Mesenchymal stem cell (in vitro differentiated cells and primary cell): ENCODE results near the gene NKX2-4.
"Not testable (repeated sequence)": the region's sequence is repeated elsewhere in the genome, so short reads cannot be mapped to it uniquely, and the experiment has no call there.

Experiments
- DNase-seq: peaks from one replicate; pipeline ENCODE4 v3.0.0-alpha.2; 2013
- H2AFZ ChIP-seq: one replicate; pipeline ENCODE4 v1.6.1; 2013; ENCODE audit warnings: low read depth, mild to moderate bottlenecking, control low read depth, inconsistent platforms, low read length, moderate library complexity
- H2AK5ac ChIP-seq: 2 replicates; pipeline ENCODE4 v1.6.1; 2013; ENCODE audit warnings: low read length, moderate library complexity, mild to moderate bottlenecking, inconsistent platforms; ENCODE audit not compliant: severe bottlenecking
- H2BK120ac ChIP-seq: one replicate; pipeline ENCODE4 v1.6.1; 2013; ENCODE audit warnings: low read depth, mild to moderate bottlenecking, inconsistent platforms, low read length, moderate library complexity
- H2BK12ac ChIP-seq, 2 experiments: one replicate each; pipeline ENCODE4 v1.6.1; 2013; ENCODE audit warnings: inconsistent platforms in 2 of 2, low read length in 2 of 2, mild to moderate bottlenecking in 2 of 2, moderate library complexity in 2 of 2, control low read depth in 1 of 2
- H2BK15ac ChIP-seq: one replicate; pipeline ENCODE4 v1.6.1; 2013; ENCODE audit warnings: mild to moderate bottlenecking, low read depth, inconsistent platforms; ENCODE audit not compliant: poor library complexity, severe bottlenecking
- H2BK5ac ChIP-seq: 2 replicates; pipeline ENCODE4 v1.6.1; 2013; ENCODE audit warnings: low read depth, mild to moderate bottlenecking, low read length, control low read depth, inconsistent platforms; ENCODE audit not compliant: poor library complexity, severe bottlenecking
- H3K14ac ChIP-seq, 2 experiments: one replicate each; pipeline ENCODE4 v1.6.1; 2013; ENCODE audit warnings: inconsistent platforms in 2 of 2, low read length in 2 of 2, control low read depth in 1 of 2, mild to moderate bottlenecking in 1 of 2, moderate library complexity in 1 of 2
- H3K18ac ChIP-seq, 2 experiments: one replicate each; pipeline ENCODE4 v1.6.1; 2013; ENCODE audit warnings: inconsistent platforms in 2 of 2, low read length in 2 of 2, control low read depth in 1 of 2, low read depth in 1 of 2, mild to moderate bottlenecking in 1 of 2
- H3K23ac ChIP-seq, 2 experiments: one replicate each; pipeline ENCODE4 v1.6.1; 2013; ENCODE audit warnings: inconsistent platforms in 2 of 2, low read length in 2 of 2, mild to moderate bottlenecking in 2 of 2, moderate library complexity in 2 of 2, control low read depth in 1 of 2
- H3K27ac ChIP-seq: 2 replicates; pipeline ENCODE4 v1.5.1; 2013; ENCODE audit warnings: mild to moderate bottlenecking, moderate library complexity, low read length, control low read depth, inconsistent platforms; ENCODE audit not compliant: poor library complexity, severe bottlenecking
- H3K27me3 ChIP-seq, 2 experiments: 2 replicates each; pipeline versions ENCODE4 v1.6.1 to v1.7.0; 2013; ENCODE audit warnings: low read length in 2 of 2, mild to moderate bottlenecking in 2 of 2, moderate library complexity in 2 of 2, control low read depth in 1 of 2, inconsistent platforms in 1 of 2; ENCODE audit not compliant: control insufficient read depth in 1 of 2, insufficient read depth in 1 of 2
- H3K36me3 ChIP-seq, 2 experiments: 2 replicates each; pipeline versions ENCODE4 v1.6.1 to v1.7.0; 2013; ENCODE audit warnings: low read length in 2 of 2, control low read depth in 1 of 2, inconsistent platforms in 1 of 2, low read depth in 1 of 2, mild to moderate bottlenecking in 1 of 2; ENCODE audit not compliant: insufficient read depth in 2 of 2, control insufficient read depth in 1 of 2
- H3K4ac ChIP-seq, 2 experiments: one replicate each; pipeline ENCODE4 v1.6.1; 2013; ENCODE audit warnings: inconsistent platforms in 2 of 2, low read length in 2 of 2, mild to moderate bottlenecking in 2 of 2, moderate library complexity in 2 of 2, control low read depth in 1 of 2, low read depth in 1 of 2
- H3K4me1 ChIP-seq: 2 replicates; pipeline ENCODE4 v1.6.1; 2013; ENCODE audit warnings: low read depth, low read length, control low read depth; ENCODE audit not compliant: control insufficient read depth, insufficient read depth
- H3K4me2 ChIP-seq: 2 replicates; pipeline ENCODE4 v1.6.1; 2013; ENCODE audit warnings: low read length, mild to moderate bottlenecking, inconsistent platforms; ENCODE audit not compliant: poor library complexity, severe bottlenecking
- H3K4me3 ChIP-seq, 2 experiments: 2 replicates each; pipeline versions ENCODE4 v1.5.1 to v1.7.0; 2013; ENCODE audit warnings: low read length in 2 of 2, mild to moderate bottlenecking in 2 of 2, control low read depth in 1 of 2, low read depth in 1 of 2; ENCODE audit not compliant: insufficient read depth in 1 of 2
- H3K79me1 ChIP-seq: replicated peaks from 2 replicates; pipeline ENCODE4 v1.6.1; 2013; ENCODE audit warnings: mild to moderate bottlenecking, control low read depth, low read length, inconsistent platforms; ENCODE audit not compliant: poor library complexity, severe bottlenecking
- H3K9ac ChIP-seq: 2 replicates; pipeline ENCODE4 v1.7.0; 2013; ENCODE audit warnings: mild to moderate bottlenecking, low read length, moderate library complexity
- H3K9me3 ChIP-seq: 2 replicates; pipeline ENCODE4 v1.7.0; 2013; ENCODE audit warnings: mild to moderate bottlenecking, low read length; ENCODE audit not compliant: control insufficient read depth
- H4K8ac ChIP-seq: one replicate; pipeline ENCODE4 v1.6.1; 2013; ENCODE audit warnings: inconsistent platforms, mild to moderate bottlenecking, low read length, moderate library complexity
- H4K91ac ChIP-seq: one replicate; pipeline ENCODE4 v1.6.1; 2013; ENCODE audit warnings: mild to moderate bottlenecking, low read length, inconsistent platforms
- WGBS: methylation state at CpG from one replicate; pipeline ENCODE4 v1.1.7; 2013; ENCODE audit warnings: mixed read lengths; 5-methylcytosine and 5-hydroxymethylcytosine counted together

NKX2-4 gene

GRCh38 chr20:21413996-21414395, 16.7 kb upstream of the NKX2-4 start:
- H2BK120ac ChIP-seq, H2AK5ac ChIP-seq, H3K4me1 ChIP-seq, H2BK12ac ChIP-seq, H3K4me2 ChIP-seq, H3K27me3 ChIP-seq, H3K23ac ChIP-seq, H3K4ac ChIP-seq, H3K4me3 ChIP-seq, H3K18ac ChIP-seq, H4K8ac ChIP-seq, H3K27ac ChIP-seq, DNase-seq, H3K14ac ChIP-seq, H3K79me1 ChIP-seq, H2BK15ac ChIP-seq, H2AFZ ChIP-seq, H4K91ac ChIP-seq, H2BK5ac ChIP-seq, H3K36me3 ChIP-seq, H3K9ac ChIP-seq: not testable (repeated sequence)
- peaks cover 14% of the 10 kb centered on the region for H3K9me3 ChIP-seq
- 38% methylated on average over 3 of the region's 3 CpGs for WGBS

- Histone ChIP-seq H2AFZ (no peak overlapping the region), H3K4ac (no peak overlapping the region), H3K27me3 (peaks cover 6 to 8% of the 10 kb centered on the region in 2 experiments), H3K4me2 (no peak overlapping the region), H3K4me1 (no peaks in the 10 kb centered on the region), H2AK5ac (no peak overlapping the region), H2BK5ac (no peak overlapping the region), H3K18ac (no peak overlapping the region), H3K27ac (no peak overlapping the region), H4K91ac (no peak overlapping the region), H2BK12ac (no peak overlapping the region), H2BK120ac (no peak overlapping the region), H3K36me3 (no peaks in the 10 kb centered on the region), H3K23ac (no peak overlapping the region), H3K9ac (no peak overlapping the region), H3K9me3 (peaks cover 14% of the 10 kb centered on the region), H4K8ac (no peak overlapping the region), H3K79me1 (no peaks in the 10 kb centered on the region), H2BK15ac (no peak overlapping the region), H3K14ac (no peak overlapping the region), H3K4me3 (no peak overlapping the region)
- DNase-seq: no peak
These were observed 14.4 kb upstream of the NKX2-4 start for GRCh38 chr20:21411725-21412124.

- Histone ChIP-seq H2AK5ac (no peak overlapping the region), H3K18ac (no peak overlapping the region), H3K14ac (no peak overlapping the region), H3K4me1 (peaks cover 18% of the 10 kb centered on the region), H4K8ac (no peak overlapping the region), H3K23ac (no peak overlapping the region), H3K9ac (no peak overlapping the region), H2AFZ (no peak overlapping the region), H2BK120ac (no peak overlapping the region), H3K4me3 (no peak overlapping the region), H3K9me3 (no peaks in the 10 kb centered on the region), H3K36me3 (peaks cover 0 to 5% of the 10 kb centered on the region in 2 experiments), H2BK15ac (no peak overlapping the region), H3K27me3 (peaks cover 34 to 89% of the 10 kb centered on the region in 2 experiments), H2BK12ac (no peak overlapping the region), H3K79me1 (no peaks in the 10 kb centered on the region), H4K91ac (no peak overlapping the region), H3K4me2 (no peak overlapping the region), H3K4ac (no peak overlapping the region), H2BK5ac (no peak overlapping the region), H3K27ac (no peak overlapping the region)
- no peak for DNase-seq
- 100% methylated on average over 1 of the region's 5 CpGs for WGBS
These were observed 1.7 kb upstream of the NKX2-4 start for GRCh38 chr20:21399005-21399475.

GRCh38 chr20:21398109-21399004, 1.0 kb upstream of the NKX2-4 start:
- no peak overlapping the region for H3K23ac ChIP-seq
- no peak overlapping the region for H3K14ac ChIP-seq
- H2BK15ac ChIP-seq: no peak overlapping the region
- H2BK5ac ChIP-seq: no peak overlapping the region
- H2AK5ac ChIP-seq: no peak overlapping the region
- peaks cover 18% of the 10 kb centered on the region for H3K4me1 ChIP-seq
- H3K18ac ChIP-seq: no peak overlapping the region
- 61% methylated on average over 5 of the region's 10 CpGs for WGBS
- H3K27me3 ChIP-seq: peaks cover 40 to 93% of the 10 kb centered on the region in 2 experiments
- no peak overlapping the region for H3K4ac ChIP-seq
- no peak for DNase-seq
- no peak overlapping the region for H2BK12ac ChIP-seq
- H3K4me3 ChIP-seq: no peak overlapping the region
- no peak overlapping the region for H3K4me2 ChIP-seq
- no peak overlapping the region for H3K27ac ChIP-seq
- H3K9me3 ChIP-seq: no peaks in the 10 kb centered on the region
- H4K91ac ChIP-seq: no peak overlapping the region
- H3K79me1 ChIP-seq: no peaks in the 10 kb centered on the region
- H4K8ac ChIP-seq: no peak overlapping the region
- no peak overlapping the region for H3K9ac ChIP-seq
- peaks cover 0 to 5% of the 10 kb centered on the region in 2 experiments for H3K36me3 ChIP-seq
- H2BK120ac ChIP-seq: no peak overlapping the region
- no peak overlapping the region for H2AFZ ChIP-seq
